H1 (cell line): Measurements from ENCODE around the gene DHX36.

ENCODE experiments used
- SP2 ChIP-seq: IDR thresholded peaks from 2 replicates; pipeline ENCODE4 v1.6.1; 2012; ENCODE audit warnings: mild to moderate bottlenecking, low read length, inconsistent platforms
- TF ChIP-seq, protein P1 (sequence below), 3 experiments: IDR thresholded peaks; 1 replicate in 2 of 3; 2 replicates in 1 of 3; pipeline versions ENCODE4 v1.5.1 to v1.6.1; 2011; ENCODE audit warnings: low read length in 3 of 3, mild to moderate bottlenecking in 3 of 3, inconsistent platforms in 2 of 3, low read depth in 1 of 3, moderate library complexity in 1 of 3; ENCODE audit not compliant: insufficient read depth in 1 of 3; ENCODE audit errors: control extremely low read depth in 1 of 3

- TF ChIP-seq SP2, result no peak
- TF ChIP-seq, protein P1, sequence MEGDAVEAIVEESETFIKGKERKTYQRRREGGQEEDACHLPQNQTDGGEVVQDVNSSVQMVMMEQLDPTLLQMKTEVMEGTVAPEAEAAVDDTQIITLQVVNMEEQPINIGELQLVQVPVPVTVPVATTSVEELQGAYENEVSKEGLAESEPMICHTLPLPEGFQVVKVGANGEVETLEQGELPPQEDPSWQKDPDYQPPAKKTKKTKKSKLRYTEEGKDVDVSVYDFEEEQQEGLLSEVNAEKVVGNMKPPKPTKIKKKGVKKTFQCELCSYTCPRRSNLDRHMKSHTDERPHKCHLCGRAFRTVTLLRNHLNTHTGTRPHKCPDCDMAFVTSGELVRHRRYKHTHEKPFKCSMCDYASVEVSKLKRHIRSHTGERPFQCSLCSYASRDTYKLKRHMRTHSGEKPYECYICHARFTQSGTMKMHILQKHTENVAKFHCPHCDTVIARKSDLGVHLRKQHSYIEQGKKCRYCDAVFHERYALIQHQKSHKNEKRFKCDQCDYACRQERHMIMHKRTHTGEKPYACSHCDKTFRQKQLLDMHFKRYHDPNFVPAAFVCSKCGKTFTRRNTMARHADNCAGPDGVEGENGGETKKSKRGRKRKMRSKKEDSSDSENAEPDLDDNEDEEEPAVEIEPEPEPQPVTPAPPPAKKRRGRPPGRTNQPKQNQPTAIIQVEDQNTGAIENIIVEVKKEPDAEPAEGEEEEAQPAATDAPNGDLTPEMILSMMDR (IDR thresholded peaks at IDR 0.05; ENCODE audit: control extremely low read depth in 1 of 3, insufficient read depth in 1 of 3, low read depth in 1 of 3, low read length in 3 of 3), result no peak
Measured at GRCh38 chr3:154310840-154311239, 13.4 kb downstream of the DHX36 start.
